WTC11 (cell line): ENCODE results near the gene TUBE1. TPM values are rescaled to one million over a fixed set of nuclear protein-coding genes. Genes with fewer than 3 reads are reported as not detected.

Source experiments
- ATAC-seq: fragments of 200-7000 bp; cut with Tn5 transposase; 2 replicates; pipeline ENCODE4 v1.10.0; 2021; ENCODE audit warnings: mild to moderate bottlenecking, moderate library complexity
- CTCF ChIA-PET: fragments of 300-600 bp; sonication (Branson Sonifier 250); formaldehyde crosslinking; loops from one replicate; lab custom pipeline; 2021; ENCODE audit warnings: antibody characterized with exemption; lab: Charles Lee
- POLR2A ChIA-PET: fragments of 350-600 bp; sonication (Branson Sonifier 250); formaldehyde crosslinking; loops from one replicate; lab custom pipeline; 2021; ENCODE audit warnings: antibody characterized with exemption; lab: Charles Lee
- DNase-seq: peaks from one replicate; pipeline ENCODE4 v3.0.0; 2021; ENCODE audit warnings: low spot score
- H3K27ac Mint-ChIP-seq: 2 replicates; pipeline ENCODE4 v1.8.0; 2021; ENCODE audit warnings: mixed read lengths
- H3K27me3 Mint-ChIP-seq: 2 replicates; pipeline ENCODE4 v1.8.0; 2021; ENCODE audit warnings: low read depth, mild to moderate bottlenecking, moderate library complexity, mixed read lengths
- H3K36me3 Mint-ChIP-seq: 2 replicates; pipeline ENCODE4 v1.8.0; 2021; ENCODE audit warnings: mixed read lengths
- H3K4me1 Mint-ChIP-seq: 2 replicates; pipeline ENCODE4 v1.8.0; 2022; ENCODE audit warnings: mixed read lengths
- H3K4me3 Mint-ChIP-seq: 2 replicates; pipeline ENCODE4 v1.8.0; 2021; ENCODE audit warnings: mild to moderate bottlenecking, moderate library complexity, mixed read lengths
- H3K9me3 Mint-ChIP-seq: 2 replicates; pipeline ENCODE4 v1.8.0; 2021; ENCODE audit warnings: mixed read lengths
- ATF2 ChIP-seq: sonication (generic); formaldehyde crosslinking; IDR thresholded peaks from 2 replicates; pipeline ENCODE4 v1.8.1; 2022; ENCODE audit warnings: low read depth, missing genetic modification reagents, borderline replicate concordance
- CREB1 ChIP-seq: sonication (generic); formaldehyde crosslinking; IDR thresholded peaks from 2 replicates; pipeline ENCODE4 v1.8.0; 2023; ENCODE audit warnings: mild to moderate bottlenecking, missing genetic modification reagents
- E2F1 ChIP-seq: sonication (generic); formaldehyde crosslinking; IDR thresholded peaks from 2 replicates; pipeline ENCODE4 v1.8.0; 2022; ENCODE audit warnings: mild to moderate bottlenecking, missing genetic modification reagents
- E2F4 ChIP-seq: sonication (generic); formaldehyde crosslinking; IDR thresholded peaks from 2 replicates; pipeline ENCODE4 v1.8.1; 2022; ENCODE audit warnings: low read depth, mild to moderate bottlenecking, moderate library complexity, missing genetic modification reagents, borderline replicate concordance
- ERG ChIP-seq: fragments of 250-450 bp; sonication (Bioruptor Pico); IDR thresholded peaks from 2 replicates; pipeline ENCODE4 v1.8.0; 2021; ENCODE audit warnings: mild to moderate bottlenecking
- ESRRA ChIP-seq: sonication (generic); formaldehyde crosslinking; IDR thresholded peaks from 2 replicates; pipeline ENCODE4 v1.8.1; 2022; ENCODE audit warnings: mild to moderate bottlenecking, missing genetic modification reagents, borderline replicate concordance
- ETV6 ChIP-seq: sonication (generic); formaldehyde crosslinking; IDR thresholded peaks from 2 replicates; pipeline ENCODE4 v1.8.1; 2022; ENCODE audit warnings: mild to moderate bottlenecking, missing genetic modification reagents
- FOXK1 ChIP-seq: sonication (generic); formaldehyde crosslinking; IDR thresholded peaks from 2 replicates; pipeline ENCODE4 v1.8.0; 2022; ENCODE audit warnings: mild to moderate bottlenecking, moderate library complexity, missing genetic modification reagents
- FOXP1 ChIP-seq: sonication (generic); formaldehyde crosslinking; IDR thresholded peaks from 2 replicates; pipeline ENCODE4 v1.8.0; 2022; ENCODE audit warnings: missing genetic modification reagents, mild to moderate bottlenecking, moderate library complexity, borderline replicate concordance
- HMGXB4 ChIP-seq: sonication (generic); formaldehyde crosslinking; IDR thresholded peaks from 2 replicates; pipeline ENCODE4 v1.8.1; 2023; ENCODE audit warnings: mild to moderate bottlenecking, moderate library complexity, missing genetic modification reagents
- IRF1 ChIP-seq: sonication (generic); formaldehyde crosslinking; IDR thresholded peaks from 2 replicates; pipeline ENCODE4 v1.8.0; 2023; ENCODE audit warnings: missing genetic modification reagents
- MAX ChIP-seq: sonication (generic); formaldehyde crosslinking; IDR thresholded peaks from 2 replicates; pipeline ENCODE4 v1.8.0; 2022; ENCODE audit warnings: mild to moderate bottlenecking, missing genetic modification reagents
- OVOL2 ChIP-seq: fragments of 250-450 bp; sonication (Bioruptor Pico); IDR thresholded peaks from 2 replicates; pipeline ENCODE4 v1.9.0; 2021; ENCODE audit warnings: mild to moderate bottlenecking, borderline replicate concordance
- STAT6 ChIP-seq: sonication (generic); formaldehyde crosslinking; conservative IDR thresholded peaks from 2 replicates; pipeline ENCODE4 v1.8.1; 2023; ENCODE audit warnings: mild to moderate bottlenecking, low read depth, missing genetic modification reagents, moderate library complexity
- ZNF423 ChIP-seq: fragments of 250-450 bp; sonication (Bioruptor Pico); IDR thresholded peaks from 2 replicates; pipeline ENCODE4 v2.1.2; 2022; ENCODE audit warnings: mild to moderate bottlenecking, moderate library complexity
- ZSCAN18 ChIP-seq: fragments of 250-450 bp; sonication (Bioruptor Pico); IDR thresholded peaks from 2 replicates; pipeline ENCODE4 v2.1.2; 2022; ENCODE audit warnings: mild to moderate bottlenecking, moderate library complexity
- total RNA-seq: library from RNA; stranded (reverse); gene quantifications from 3 replicates; pipeline ENCODE4 v1.2.3, GENCODE V29; 2021

Gene TUBE1
- total RNA-seq, 1 experiment from 2014 or later: 16.9 TPM

GRCh38 chr6:112039431-112039770 lies 47.9 kb downstream of the TUBE1 start:
- CTCF ChIA-PET: interaction anchor here (1.0 kb wide), 1 partner anchor 329 kb away, joined by 3 read pairs; no protein-coding TSS in a partner anchor
- Mint-ChIP-seq H3K27ac (no peak overlapping the region), H3K36me3 (no peaks in the 10 kb centered on the region)

GRCh38 chr6:112038756-112039430 lies 48.4 kb downstream of the TUBE1 start:
- Mint-ChIP-seq H3K9me3 (no peaks in the 10 kb centered on the region), H3K27me3 (no peaks in the 10 kb centered on the region), H3K4me1 (peaks cover 12% of the 10 kb centered on the region), H3K36me3 (no peaks in the 10 kb centered on the region), H3K27ac (no peak overlapping the region), H3K4me3 (no peak overlapping the region)
- ChIA-PET CTCF (interaction anchor here (1.0 to 1.5 kb wide), 3 partner anchors 28 to 329 kb away, joined by 3 to 6 read pairs (median 4); no protein-coding TSS in a partner anchor), POLR2A (no interaction called here)
- ATAC-seq (no peak), DNase-seq (no peak)
- no peak for TF ChIP-seq OVOL2
- TF ChIP-seq ZNF423 (CRISPR knock-in tag): no peak
- TF ChIP-seq IRF1 (CRISPR knock-in tag): no peak
- no peak for TF ChIP-seq MAX (CRISPR knock-in tag)
- TF ChIP-seq STAT6: no peak
- no peak for TF ChIP-seq E2F4
- no peak for TF ChIP-seq ZSCAN18 (CRISPR knock-in tag)

More at GRCh38 chr6:112039431-112039770, 47.9 kb downstream of the TUBE1 start:
- H3K27me3 Mint-ChIP-seq: no peaks in the 10 kb centered on the region
- DNase-seq: no peak
- TF ChIP-seq FOXP1 (CRISPR knock-in tag) (no peak), ETV6 (CRISPR knock-in tag) (no peak), HMGXB4 (CRISPR knock-in tag) (no peak), ERG (CRISPR knock-in tag) (no peak), E2F1 (no peak), ESRRA (CRISPR knock-in tag) (no peak), FOXK1 (CRISPR knock-in tag) (no peak), CREB1 (CRISPR knock-in tag) (no peak), ATF2 (CRISPR knock-in tag) (no peak)
- no peaks in the 10 kb centered on the region for H3K9me3 Mint-ChIP-seq
- no peak overlapping the region for H3K4me3 Mint-ChIP-seq
- H3K4me1 Mint-ChIP-seq: peaks cover 8% of the 10 kb centered on the region
- POLR2A ChIA-PET: no interaction called here
- no peak for ATAC-seq
